Left hindlimb (tissue), 1 donor: ENCODE data around the gene SZT2.
"Not testable (repeated sequence)": the region's sequence is repeated elsewhere in the genome, so short reads cannot be mapped to it uniquely, and the experiment has no call there.

Source experiments
- DNase-seq: peaks from one replicate; pipeline ENCODE4 v3.0.0-alpha.2; 2018

The SZT2 gene

DNA sequence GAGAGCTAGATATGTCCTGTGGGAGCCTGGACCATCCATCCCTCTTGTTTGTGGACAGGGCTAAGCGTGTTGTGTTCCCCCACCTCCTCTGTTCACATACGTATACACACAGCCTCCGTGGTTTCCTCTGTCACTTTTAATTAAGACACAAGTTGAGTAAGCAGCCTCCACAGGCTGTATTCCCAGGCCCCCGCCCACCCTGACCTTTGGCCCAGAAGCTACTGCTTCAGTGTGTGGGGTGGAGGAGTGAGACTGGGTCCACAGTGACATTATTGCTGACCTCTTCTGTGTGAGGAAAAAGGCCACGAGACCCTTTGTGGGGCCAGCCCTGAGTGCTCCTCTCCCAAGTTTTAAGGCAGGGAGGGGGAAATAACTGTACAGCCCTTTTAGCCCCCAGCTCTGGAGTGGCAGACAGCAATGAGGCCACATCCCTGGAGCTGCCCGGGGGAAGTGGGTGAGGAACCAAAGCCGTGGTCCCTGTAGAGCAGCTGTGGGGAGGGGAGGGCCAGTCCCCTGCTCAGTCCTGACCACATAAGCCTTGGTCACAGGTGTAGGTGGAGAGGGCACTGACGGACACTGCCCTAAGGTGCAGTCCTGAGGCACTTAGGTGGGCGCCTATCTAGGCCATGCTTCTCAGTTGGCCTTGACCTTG is 26.3 kb upstream of the SZT2 start:
- no peak for DNase-seq

GRCh38 chr1:43363935-43364525 is 25.7 kb upstream of the SZT2 start:
- DNase-seq, result no peak

- no peak for DNase-seq
Measured at GRCh38 chr1:43365678-43366077, 24.0 kb upstream of the SZT2 start.

DNA sequence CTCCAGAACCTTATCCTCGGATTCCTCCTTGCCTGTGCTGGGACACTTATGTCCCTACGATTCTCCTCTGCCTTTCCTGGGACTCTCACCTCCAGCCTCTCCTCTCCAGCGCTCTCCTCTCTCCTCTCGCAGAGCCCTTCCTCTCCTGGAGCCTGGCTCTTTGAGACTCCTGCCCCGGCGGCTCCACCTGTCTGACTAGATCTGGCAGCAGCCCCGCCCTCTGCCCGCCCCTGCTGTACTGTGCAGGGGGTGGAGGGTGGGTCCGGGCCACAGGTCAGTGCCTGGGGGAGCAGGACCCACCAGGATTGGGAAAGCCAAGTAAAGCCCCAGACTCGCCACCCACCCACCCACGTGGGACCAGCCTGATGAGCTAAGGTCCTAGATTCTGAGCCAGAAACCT is 23.5 kb upstream of the SZT2 start:
- DNase-seq, result no peak

DNA sequence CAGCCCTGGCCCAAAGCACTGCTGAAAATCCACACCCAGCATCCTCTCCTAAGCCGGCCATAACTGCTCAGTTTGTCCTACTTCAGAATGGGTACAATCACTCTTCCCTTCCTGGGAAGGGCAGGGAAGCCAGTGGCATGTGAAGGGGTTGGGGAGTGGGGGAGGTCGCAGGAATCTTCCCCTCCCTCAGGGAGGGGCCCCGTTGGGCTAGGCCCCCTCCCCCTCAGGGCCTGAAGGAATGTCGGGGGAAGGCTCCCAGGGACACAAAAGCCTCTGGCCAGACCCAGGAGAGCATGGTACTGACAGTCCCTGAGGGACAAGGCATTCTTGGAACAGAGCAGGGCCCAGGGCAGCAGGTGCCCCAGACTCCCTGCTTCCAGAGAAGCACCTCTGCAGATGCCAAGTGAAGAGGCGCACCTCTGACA is 23.1 kb upstream of the SZT2 start:
- no peak for DNase-seq

- peak; percentile 40 for DNase-seq
Measured at GRCh38 chr1:43367026-43367903, 22.4 kb upstream of the SZT2 start.

DNA sequence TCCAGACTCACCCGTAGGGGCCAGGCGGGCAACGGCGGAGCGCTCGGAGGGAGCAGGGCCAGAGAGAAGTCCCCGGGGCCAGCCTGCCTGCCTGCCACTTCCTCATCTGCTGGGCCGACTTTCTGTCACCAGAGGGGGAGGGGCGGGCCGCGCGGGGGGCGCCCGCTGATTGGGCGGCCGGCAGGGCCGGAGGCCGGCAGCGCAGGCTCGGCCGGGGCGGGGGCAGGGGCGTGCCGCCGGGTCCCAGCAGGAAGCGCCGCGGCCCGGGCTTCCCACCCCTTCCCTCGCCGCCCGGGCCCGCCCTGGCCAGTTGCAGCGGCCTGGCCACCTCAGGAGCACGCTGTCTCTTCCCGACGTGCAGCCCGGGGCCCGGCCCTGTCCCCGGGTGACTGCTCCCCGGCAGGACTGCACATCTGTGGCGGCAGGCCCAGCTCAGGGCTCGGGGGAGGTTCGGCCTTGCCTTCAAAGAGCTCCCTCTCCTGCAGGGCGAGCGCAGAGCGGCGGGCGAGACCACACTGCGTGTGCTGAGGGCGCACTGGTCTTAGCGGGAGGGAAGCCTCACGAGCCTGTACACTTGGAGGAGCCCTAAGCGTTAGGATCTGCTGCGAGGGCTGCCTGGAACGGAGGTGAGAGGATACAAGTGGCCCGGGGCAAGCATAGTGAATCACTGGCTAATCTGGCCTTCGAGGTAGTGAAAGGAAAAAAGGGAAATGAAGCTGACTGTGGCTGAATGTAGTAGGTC is 21.6 kb upstream of the SZT2 start, which contains the start of gene ELOVL1:
TSS of gene ELOVL1 (minus strand) at position 108 of the 742 bp plus-strand sequence. CDS start 2,402 bp downstream, outside the sequence.
- peak; percentile 93 for DNase-seq

DNA sequence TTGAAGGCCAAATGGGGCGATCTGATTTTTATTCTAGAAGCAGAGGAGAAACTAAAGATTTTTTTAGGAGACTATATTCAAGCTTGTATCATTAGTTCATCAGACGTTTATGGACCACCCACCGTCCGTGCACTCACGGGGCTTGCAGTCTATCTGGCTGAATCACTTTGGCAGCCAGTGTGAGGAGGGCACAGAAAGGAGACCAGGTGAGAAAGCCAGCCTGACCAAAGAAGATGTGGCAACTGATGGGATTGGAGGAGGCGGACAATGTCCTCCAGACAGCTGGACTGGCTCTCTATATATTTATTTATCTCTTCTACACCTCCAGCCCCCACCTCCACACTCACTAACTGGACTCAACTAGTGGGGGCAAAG is 21.1 kb upstream of the SZT2 start:
- no peak for DNase-seq

DNA sequence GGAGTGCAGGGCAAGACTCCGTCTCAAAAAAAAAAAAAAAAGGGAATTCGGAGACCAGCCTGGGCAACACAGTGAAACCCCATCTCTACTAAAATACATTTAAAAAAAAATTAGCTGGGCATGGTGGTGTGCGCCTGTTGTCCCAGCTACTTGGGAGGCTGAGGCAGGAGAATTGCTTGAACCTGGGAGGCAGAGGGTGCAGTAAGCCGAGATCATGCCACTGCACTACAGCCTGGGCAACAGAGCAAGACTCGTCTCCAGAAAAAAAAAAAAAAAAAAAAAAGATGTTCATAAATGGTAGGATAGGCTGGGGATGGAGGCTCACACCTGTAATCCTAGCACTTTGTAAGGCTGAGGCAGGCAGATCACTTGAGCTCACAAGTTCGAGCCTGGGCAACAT is 19.9 kb upstream of the SZT2 start:
- DNase-seq, result not testable (repeated sequence)

GRCh38 chr1:43370564-43370963 is 19.1 kb upstream of the SZT2 start:
- DNase-seq, result no peak

- DNase-seq, result no peak
Measured at GRCh38 chr1:43372172-43372571, 17.5 kb upstream of the SZT2 start.

DNA sequence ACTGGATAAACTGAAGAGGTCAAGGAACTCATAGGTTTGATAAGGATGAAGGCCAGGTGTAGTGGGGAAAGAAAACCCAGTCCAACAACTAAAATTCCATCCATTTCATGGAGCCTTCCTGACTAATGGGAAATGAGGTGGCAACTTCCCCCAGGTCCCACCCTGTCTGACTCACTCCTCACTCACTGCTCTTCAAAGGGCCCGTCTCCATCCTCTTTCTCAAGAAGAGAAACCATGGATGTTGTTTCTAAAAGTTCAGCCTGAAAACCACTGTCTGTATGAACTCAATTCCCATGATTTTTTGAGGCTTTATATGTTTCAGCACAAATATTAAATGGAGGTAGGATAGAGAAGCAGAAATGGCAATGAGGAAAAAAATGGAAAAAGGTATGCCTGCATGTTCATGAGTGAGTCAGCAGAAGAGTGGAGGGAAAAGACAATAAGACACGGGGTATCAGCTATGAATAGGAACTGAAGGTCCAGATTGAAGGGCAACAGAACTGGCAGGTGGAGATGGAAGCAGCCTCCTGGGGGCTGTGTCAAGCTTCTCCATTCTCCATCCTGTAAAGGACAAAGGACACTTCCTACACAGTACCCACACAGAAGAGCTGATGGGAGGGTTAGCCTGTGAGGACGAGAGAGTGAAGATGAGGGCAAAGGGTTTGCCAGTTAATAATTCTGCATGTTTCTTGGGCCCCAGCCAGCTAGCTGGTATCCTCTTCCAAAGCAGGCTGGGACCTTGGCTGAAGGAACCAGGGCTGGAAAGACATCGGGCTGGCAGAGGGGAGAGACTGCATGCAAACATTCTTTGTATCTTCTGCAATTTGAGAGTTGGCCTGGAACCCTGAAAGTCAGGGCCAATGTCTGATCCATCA is 16.4 kb upstream of the SZT2 start:
- DNase-seq, result no peak

DNA sequence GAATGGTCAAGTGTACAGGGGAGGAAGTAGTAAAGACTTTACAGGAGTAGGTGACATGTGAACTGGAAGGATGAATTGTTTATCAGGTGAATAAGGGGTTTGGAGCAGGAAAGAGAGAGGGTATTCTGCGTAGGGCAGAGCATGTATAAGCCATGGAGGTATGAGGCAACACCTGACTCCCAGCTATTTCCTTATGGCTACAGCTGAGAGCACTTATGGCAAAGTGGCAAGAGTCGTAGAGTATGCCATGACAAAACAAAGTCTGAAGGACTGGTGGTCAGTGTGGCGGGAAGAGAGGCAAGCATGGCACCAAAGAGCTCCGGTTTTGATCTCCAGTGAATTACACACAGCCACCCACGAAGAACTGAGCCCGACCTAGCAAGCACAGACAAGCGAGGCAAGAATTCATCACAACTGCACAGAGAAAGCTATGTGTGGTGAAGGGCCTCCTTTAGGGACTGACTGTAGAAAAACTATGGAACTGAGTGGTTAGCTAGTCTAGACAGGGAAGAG is 12.9 kb upstream of the SZT2 start:
- DNase-seq, result no peak

GRCh38 chr1:43377831-43378230 is 11.9 kb upstream of the SZT2 start:
- DNase-seq, result no peak

- DNase-seq, result no peak
Measured at GRCh38 chr1:43379476-43379875, 10.2 kb upstream of the SZT2 start.

DNA sequence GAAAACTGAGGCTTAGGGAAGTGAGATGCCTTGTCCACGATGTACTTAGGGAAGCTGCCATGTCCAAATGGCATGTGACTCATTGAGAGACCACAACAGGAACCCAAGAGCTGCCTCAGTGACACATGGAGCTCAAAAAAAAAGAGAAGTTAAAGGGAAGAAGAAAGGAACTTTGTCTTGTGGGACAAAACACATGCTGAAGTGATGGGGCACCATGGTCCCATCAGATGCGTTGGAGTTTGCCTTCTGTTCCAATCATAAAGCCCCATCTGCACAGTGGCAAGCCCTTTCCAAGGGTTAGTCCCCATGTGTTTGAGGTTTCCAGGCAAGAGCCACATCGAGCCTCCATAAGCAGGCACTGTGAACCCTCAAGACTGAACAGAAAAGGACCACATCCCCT is 8.1 kb upstream of the SZT2 start:
- no peak for DNase-seq

DNA sequence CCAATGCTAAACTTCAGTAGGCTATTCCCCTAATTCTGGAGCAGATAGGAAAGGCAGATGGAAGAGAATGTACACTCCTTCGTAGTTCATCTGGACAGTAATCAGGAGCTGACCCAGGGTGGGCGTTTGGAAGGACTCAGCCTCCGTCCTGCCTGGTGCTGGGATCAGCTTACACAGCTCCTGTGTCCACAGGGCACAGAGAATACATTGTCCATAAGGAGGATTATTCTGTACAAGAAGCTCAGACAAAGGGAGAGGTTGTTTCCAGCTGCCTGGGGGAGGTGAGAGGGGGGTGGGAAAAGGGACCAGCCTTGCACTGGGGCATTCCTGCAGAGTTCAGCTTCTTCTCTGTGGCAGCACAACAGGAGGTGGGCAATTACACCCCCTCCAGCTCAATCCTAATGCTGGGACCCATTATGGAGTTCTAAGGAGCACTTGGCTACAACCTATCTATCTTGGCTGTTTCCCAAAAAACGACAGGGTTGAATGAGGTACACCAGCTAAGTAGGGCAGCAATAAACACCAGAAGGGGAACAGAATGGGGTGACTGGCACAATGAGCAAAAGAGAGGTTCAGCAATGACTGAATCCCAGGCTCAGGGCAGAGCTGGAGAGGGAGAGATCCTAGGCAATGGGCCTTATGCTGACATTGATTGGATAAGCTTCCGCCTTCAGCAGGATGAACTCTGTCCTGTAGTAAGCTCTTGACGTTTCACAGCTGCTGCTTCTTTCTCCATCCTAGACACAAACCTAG is 7.5 kb upstream of the SZT2 start:
- no peak for DNase-seq

- DNase-seq, result no peak
Measured at GRCh38 chr1:43383449-43383848, 6.2 kb upstream of the SZT2 start.

DNA sequence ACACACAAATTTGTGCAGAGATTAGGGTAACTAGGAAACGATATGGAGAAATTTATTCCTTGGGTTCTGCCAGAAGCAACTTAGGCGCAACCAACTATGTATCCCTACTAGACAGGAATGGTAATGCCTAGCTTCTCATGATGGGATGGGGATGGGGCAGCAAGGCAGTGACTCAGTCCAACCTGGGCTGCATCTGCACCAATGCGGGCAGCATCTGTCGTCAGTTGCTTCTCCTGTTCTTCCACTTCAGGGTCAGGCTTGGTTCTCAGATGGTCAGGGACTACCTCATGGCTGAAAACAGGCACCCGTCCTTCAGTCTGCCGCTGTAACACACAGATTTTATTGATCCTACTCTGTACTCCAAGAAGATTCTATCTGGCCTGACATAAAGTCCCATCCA is 3.0 kb upstream of the SZT2 start:
- no peak for DNase-seq

- no peak for DNase-seq
Measured at GRCh38 chr1:43387976-43388599, 1.6 kb upstream of the SZT2 start.

DNA sequence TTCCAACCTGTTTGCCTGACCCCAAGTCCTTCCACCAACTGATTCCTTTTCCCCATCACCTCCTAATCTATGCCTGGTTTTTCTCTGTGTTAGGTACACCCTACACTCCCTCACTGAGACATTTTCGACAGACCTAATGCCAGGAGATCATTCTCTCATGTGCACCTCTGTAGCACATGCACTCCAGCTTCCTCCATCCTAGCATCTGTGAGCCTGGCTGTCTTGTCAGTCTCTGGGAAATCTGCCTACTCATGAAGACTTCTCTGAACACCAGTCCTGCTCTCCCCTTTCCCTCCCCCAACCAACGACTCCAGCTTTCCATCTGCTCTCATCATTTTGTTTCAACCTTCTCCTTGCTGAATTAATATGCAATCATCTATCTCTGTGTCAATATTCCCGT is 1.1 kb upstream of the SZT2 start:
- DNase-seq, result no peak
